D721Med (cell line): ENCODE measurements around the gene PTPRF.
"Not testable (repeated sequence)": the region's sequence is repeated elsewhere in the genome, so short reads cannot be mapped to it uniquely, and the experiment has no call there.

Source experiments
- DNase-seq: peaks from one replicate; pipeline ENCODE4 v3.0.0; 2011; ENCODE audit warnings: low spot score; ENCODE audit not compliant: insufficient read length
- FAIRE-seq: peaks from 2 replicates; lab custom pipeline; 2011; peaks lifted over from hg19 to GRCh38; lab: Jason Lieb, UNC
- TF ChIP-seq, protein P1 (sequence below): IDR thresholded peaks from 2 replicates; pipeline ENCODE4 v1.5.1; 2012; ENCODE audit warnings: mild to moderate bottlenecking, control low read depth; ENCODE audit not compliant: insufficient read depth; ENCODE audit errors: missing control alignments

Gene PTPRF

DNA sequence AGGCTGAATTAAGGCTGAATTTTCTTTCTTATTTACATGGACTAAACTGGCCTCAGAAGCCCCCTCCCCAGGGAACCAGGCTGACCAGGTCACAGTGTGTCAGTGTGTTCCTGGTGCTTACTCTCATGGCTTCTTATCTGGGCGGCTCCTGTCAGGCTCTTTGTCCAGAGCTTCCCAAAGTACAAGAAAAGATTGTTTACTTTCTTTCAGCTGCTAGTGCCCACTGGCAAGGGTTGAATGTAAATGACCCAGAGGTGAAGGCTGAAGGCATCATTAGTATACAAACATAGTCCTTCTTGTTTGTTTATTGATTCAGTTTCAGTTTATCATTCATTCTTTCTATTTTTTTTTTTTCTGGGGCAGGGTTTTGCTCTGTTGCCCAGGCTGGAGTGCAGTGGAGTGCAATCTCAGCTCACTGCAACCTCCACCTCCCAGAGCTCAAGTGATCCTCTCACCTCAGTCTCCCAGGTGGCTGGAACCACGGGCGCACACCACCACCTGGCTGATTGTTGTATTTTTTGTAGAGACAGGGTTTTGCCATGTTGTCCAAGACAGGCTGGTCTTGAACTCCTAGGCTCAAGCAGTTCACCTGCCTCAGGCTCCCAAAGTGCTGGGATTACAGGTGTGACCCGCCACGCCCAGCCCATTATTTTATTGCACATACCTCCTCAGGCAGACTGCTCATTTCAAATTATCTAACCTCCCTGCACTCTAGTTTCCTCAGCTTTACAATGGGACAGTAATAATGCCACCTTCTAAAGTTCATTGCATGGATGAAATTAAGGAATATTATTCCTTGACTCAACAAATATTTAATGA lies 109.5 kb downstream of the PTPRF start:
- TF ChIP-seq, protein P1, sequence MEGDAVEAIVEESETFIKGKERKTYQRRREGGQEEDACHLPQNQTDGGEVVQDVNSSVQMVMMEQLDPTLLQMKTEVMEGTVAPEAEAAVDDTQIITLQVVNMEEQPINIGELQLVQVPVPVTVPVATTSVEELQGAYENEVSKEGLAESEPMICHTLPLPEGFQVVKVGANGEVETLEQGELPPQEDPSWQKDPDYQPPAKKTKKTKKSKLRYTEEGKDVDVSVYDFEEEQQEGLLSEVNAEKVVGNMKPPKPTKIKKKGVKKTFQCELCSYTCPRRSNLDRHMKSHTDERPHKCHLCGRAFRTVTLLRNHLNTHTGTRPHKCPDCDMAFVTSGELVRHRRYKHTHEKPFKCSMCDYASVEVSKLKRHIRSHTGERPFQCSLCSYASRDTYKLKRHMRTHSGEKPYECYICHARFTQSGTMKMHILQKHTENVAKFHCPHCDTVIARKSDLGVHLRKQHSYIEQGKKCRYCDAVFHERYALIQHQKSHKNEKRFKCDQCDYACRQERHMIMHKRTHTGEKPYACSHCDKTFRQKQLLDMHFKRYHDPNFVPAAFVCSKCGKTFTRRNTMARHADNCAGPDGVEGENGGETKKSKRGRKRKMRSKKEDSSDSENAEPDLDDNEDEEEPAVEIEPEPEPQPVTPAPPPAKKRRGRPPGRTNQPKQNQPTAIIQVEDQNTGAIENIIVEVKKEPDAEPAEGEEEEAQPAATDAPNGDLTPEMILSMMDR, result no peak
- DNase-seq (no peak), FAIRE-seq (no peak)

DNA sequence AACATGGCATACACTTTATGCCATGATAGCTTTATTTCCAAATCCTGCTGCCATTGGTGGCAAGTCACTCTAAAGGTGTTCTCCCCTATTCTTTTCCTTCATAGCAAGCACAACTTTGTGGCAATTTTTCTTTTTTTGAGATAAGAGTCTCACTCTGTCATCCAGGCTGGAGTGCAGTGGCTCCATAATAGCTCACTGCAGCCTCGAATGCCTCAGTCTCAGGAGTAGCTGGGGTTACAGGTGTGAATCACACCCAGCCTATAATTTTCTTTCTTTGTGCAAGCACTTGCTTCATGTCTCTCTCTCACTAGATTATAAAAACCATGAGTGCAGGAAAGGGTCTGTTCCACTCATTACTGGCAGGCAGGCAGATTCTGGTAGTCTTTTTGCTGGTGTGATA lies 113.9 kb downstream of the PTPRF start:
- FAIRE-seq (no peak), DNase-seq (no peak)
- TF ChIP-seq, protein P1, result no peak

DNA sequence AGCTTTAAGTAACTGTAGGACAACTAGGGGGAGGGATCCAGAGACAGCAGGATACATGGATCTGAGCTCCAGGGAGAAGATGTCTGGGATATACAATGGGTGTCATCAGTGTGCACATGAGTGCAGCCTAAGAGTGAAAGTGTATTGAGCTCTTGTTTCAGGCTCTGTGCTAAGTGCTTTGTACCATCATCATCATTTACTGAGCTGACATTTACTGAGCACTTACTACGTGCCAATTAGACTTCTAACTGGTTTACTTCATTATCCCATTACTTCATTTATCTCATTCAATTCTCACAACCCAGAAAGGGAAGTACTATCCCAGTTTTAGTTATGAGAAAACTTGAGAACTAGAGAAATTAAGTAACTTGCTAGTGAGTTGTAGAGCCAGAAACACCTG lies 114.8 kb downstream of the PTPRF start:
- no peak for FAIRE-seq
- no peak for DNase-seq
- TF ChIP-seq, protein P1, result no peak

DNA sequence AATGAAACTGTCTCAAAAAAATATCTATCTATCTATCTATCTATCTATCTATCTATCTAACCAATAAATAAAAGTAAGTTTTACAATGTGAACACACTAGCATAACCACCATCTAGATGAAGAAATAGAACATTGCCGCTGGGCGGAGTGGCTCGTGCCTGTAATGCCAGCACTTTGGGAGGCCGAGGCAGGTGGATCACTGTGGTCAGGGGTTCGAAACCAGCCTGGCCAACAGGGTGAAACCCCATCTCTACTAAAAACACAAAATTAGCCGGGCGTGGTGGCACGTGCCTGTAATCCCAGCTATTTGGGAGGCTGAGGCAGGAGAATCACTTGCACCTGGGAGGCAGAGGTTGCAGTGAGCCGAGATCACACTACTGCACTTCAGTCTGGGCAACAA lies 116.6 kb downstream of the PTPRF start:
- not testable (repeated sequence) for FAIRE-seq, DNase-seq

DNA sequence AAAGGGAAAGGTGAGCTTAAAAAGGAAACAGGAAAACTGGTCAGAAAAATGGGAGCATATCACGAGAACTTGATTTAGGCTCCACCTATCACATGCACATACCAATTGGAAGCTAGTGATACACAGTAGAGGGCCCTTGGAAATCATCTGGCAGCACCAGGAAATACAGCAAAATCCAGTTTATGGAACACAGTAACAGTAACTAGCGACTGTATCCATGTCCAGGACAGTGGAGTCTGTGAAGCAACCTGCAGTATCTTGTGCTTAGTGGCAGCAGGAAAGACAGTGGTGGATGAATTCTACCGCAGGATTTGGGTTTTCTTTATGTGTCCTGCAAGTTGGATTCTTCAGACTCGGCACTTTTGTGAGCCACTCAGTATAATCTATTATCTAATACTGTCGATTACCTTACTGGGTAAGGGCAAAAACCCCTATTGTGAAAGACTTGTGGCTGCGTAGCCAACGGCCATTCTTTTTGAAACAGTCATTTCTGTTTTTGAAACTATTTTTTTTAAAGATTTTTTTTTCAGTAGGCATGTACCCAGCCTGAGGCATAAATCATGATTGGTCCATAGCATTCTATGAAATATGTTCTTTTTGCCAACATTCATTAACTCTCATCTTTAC lies 117.7 kb downstream of the PTPRF start:
- DNase-seq (no peak), FAIRE-seq (no peak)
- TF ChIP-seq, protein P1, result no peak

DNA sequence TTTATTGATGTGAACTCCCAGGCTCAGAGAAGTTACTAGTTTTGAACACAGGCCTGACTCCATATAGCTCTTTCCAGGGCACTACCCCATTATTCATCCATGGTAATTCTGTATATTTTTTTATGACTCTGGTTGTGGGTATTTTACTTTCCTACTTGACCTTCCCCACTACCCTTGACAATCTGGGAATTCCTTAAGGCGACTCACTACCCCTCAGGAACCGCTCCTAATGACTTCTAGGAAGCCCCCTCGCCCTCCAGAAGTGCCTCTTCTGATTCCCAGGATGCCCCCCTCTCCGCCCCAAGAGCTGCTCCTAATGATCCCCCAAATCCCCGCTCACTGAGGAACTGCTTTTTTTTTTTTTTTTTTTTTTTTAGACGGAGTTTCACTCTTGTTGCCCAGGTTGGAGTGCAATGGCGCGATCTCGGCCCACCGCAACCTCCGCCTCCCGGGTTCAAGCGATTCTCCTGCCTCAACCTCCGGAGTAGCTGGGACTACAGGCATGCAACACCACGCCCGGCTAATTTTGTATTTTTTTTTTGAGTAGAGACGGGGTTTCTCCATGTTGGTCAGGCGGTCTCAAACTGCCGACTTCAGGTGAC lies 118.3 kb downstream of the PTPRF start:
- FAIRE-seq (no peak), DNase-seq (no peak)
- TF ChIP-seq, protein P1, result no peak

DNA sequence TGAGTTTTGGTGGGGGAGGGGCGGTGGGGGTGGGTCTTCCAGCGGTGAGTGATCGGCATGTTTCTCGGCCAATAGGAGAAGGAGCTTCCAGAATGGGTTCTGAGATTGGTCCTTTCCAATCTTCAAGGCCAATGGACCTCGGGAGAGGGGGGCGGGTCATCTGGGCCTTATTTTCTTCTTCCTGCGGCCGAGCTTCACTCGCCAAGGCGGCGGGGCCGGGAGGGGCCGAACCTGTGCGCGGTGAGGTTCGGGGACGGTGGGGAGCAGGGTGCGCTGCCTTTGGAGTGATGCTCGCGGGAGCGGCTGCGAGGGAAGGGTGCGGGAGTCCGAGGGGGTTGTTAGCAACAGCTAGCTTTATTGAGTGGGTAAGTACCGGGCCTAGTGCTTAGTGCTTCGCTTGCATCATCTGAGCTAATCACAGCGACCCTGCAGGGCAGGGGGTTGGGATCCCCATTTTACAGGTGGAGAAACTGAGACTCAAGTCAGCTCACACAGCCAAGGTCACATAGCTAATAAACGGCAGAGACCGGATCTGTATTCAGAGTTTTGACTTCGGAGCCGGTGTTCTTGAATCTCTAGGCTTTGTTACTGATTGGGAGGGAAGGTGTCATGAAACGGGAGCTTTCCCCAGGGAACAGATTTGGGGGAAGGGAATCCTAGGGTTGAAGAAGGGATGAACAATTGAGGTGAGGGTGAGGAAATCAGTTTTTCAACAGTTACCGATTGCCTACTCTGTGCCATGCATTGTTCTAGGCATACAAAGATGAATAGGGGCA lies 119.8 kb downstream of the PTPRF start:
- DNase-seq (peak; percentile 95), FAIRE-seq (no peak)
- TF ChIP-seq, protein P1, result no peak
